Measurements from ENCODE around the gene ADGRD1.

DNA sequence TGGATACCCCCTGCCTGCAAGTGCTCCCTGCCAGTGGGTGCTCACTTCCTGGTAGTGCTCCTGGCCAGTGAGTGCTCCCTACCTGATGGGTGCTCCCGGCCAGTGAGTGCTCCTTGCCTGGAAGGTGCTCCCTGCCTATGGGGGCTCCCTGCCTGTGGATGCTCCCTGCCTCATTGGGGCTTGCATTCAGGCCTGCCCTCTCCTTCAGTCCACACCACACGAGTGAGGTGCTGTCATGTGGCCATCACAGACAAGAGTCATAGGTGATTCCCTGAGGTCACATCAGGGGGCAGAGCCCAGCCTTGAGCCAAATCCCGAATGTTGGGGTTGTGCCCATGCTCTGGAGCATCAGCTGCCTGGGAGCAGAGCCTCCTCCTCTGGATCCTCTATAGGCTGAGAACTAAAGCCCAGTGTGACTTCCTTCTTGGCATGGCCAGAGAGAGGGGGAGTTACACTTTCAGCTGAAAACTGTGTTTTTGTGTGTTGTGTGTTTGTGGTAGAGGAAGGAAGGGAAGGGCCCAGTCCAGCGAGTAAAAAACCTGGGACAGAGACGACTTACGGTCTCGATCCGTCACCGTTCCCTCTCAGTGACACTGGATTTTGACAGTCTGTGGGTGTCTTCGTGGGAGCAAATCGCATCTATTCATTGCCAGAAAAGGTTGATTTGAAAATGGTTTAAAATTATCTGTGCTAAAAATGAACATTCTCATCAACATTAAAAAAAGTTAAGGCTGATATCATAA is 136.0 kb downstream of the ADGRD1 start:
- TF ChIP-seq POLR2A (IDR thresholded peaks at IDR 0.05; ENCODE audit: control extremely low read depth in 1 of 2, low read depth in 2 of 2, low read length in 2 of 2) (no peak), MAFK (IDR thresholded peaks at IDR 0.05; ENCODE audit: low read depth, low read length) (no peak), TAF1 (IDR thresholded peaks at IDR 0.05; ENCODE audit: low read depth, low read length) (no peak), SUZ12 (IDR thresholded peaks at IDR 0.05; ENCODE audit: low read length) (no peak), JUN (IDR thresholded peaks at IDR 0.05; ENCODE audit: low read depth, low read length) (no peak), EZH2 (IDR thresholded peaks at IDR 0.05; ENCODE audit: low read depth, low read length, severe bottlenecking) (no peak), POLR2AphosphoS5 (IDR thresholded peaks at IDR 0.05; ENCODE audit: low read depth, low read length) (no peak), YY1 (IDR thresholded peaks at IDR 0.05; ENCODE audit: low read depth, low read length) (no peak), ASH2L (IDR thresholded peaks at IDR 0.05; ENCODE audit: low read length) (no peak)
- TF ChIP-seq, protein P1, sequence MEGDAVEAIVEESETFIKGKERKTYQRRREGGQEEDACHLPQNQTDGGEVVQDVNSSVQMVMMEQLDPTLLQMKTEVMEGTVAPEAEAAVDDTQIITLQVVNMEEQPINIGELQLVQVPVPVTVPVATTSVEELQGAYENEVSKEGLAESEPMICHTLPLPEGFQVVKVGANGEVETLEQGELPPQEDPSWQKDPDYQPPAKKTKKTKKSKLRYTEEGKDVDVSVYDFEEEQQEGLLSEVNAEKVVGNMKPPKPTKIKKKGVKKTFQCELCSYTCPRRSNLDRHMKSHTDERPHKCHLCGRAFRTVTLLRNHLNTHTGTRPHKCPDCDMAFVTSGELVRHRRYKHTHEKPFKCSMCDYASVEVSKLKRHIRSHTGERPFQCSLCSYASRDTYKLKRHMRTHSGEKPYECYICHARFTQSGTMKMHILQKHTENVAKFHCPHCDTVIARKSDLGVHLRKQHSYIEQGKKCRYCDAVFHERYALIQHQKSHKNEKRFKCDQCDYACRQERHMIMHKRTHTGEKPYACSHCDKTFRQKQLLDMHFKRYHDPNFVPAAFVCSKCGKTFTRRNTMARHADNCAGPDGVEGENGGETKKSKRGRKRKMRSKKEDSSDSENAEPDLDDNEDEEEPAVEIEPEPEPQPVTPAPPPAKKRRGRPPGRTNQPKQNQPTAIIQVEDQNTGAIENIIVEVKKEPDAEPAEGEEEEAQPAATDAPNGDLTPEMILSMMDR (IDR thresholded peaks at IDR 0.05; ENCODE audit: control extremely low read depth in 1 of 3, insufficient read depth in 1 of 3, low read depth in 1 of 3, low read length in 3 of 3): no peak

All from H1 (cell line).